Activated CD4-positive, alpha-beta T cell treated with anti-CD3 and anti-CD28 coated beads, Interleukin-2, amount 50 U/mL, for 16 hours (primary cell): Measurements from ENCODE around the gene ALCAM.

Source experiments
- DNase-seq: peaks from one replicate; pipeline ENCODE4 v3.0.0-alpha.2; 2020

The ALCAM gene

DNA sequence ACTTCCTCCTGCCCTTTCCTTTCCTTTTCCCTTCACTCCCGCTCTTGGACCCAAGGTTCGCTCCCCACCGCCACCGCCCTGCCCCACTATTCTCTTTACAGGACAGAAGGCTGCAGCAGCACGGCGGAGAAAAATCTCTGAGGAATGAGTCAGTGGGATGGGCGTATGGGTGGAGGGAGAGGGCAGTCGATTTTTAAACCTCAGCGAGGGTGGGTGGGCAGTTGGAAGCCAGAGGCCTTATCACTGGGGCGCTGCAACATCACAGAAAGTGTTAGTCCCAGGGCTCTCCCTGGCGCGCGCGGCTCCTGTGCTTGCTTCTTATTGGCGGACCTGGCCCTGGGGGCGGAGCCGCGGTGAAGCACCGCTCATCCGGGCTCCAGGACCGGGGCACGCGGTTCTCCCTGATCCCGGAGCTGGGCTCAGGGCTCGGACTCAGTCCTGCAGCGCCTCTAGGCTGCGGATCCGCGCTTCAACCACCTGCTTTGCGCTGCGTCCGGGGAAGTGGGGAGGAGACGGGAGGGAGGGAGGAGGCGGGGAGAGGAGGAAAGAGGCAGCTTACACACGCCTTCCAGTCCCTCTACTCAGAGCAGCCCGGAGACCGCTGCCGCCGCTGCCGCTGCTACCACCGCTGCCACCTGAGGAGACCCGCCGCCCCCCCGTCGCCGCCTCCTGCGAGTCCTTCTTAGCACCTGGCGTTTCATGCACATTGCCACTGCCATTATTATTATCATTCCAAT lies at the start of gene ALCAM:
Gene ALCAM, plus strand, starts transcription at position 584 of the 737 bp plus-strand sequence.
- DNase-seq: peak; percentile 88

- DNase-seq: no peak
Measured at GRCh38 chr3:105317841-105318240, 48.9 kb upstream of the ALCAM start.

DNA sequence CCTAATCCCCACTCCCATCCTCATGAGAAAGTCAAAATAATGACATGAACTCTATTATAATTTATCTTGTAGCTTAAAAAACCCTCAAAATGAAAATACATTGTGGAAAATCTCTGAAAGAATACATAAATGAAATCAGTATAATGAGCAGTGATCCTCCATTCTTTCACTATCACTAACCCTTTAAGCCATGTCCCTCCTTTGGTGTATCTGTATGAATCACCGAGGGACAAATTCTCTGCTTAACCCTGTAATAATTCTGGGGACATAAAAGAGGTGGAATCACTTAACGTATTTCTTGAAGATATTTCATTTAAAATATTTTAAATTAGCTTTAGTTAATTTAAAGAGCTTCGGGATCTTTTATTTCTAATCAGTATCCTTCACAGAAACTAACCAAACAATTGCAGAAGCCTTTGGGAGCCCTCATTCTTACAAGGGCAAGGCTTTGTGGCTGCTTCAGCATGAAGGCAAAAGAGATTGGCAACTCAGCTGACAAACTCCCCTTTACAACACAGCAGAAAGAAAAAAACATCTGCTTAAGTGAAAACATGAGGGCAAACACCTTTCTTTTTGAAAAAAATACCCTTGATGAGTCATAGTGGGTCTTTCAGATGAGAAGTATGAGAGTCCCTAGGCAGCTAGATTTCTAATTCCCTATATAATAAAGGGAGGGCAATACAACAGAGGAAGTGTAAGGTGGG lies 44.0 kb upstream of the ALCAM start:
- DNase-seq: peak; percentile 34

DNA sequence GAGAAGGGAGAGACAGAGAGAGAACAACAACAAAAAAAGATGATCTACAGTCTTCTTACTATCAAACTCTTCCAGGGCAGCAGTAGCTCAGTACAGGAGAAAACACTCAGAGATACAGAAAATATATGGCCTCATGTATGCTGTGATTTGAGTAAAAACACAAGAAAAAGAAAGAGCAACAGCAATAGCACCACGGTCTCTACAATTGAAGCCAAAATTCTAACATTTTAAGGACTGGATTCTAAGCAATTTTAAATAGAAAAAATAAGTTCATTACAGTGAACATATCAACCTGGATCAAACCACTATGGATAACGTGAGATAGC lies 43.5 kb upstream of the ALCAM start:
- DNase-seq: no peak

- no peak for DNase-seq
Measured at GRCh38 chr3:105324951-105325350, 41.8 kb upstream of the ALCAM start.

- DNase-seq: no peak
Measured at GRCh38 chr3:105327662-105328337, 38.9 kb upstream of the ALCAM start.

- no peak for DNase-seq
Measured at GRCh38 chr3:105328338-105328730, 38.4 kb upstream of the ALCAM start.

GRCh38 chr3:105332961-105333360 lies 33.7 kb upstream of the ALCAM start:
- DNase-seq: no peak

GRCh38 chr3:105334138-105334882 lies 32.4 kb upstream of the ALCAM start:
- DNase-seq: peak; percentile 46

GRCh38 chr3:105339946-105340345 lies 26.8 kb upstream of the ALCAM start:
- no peak for DNase-seq

DNA sequence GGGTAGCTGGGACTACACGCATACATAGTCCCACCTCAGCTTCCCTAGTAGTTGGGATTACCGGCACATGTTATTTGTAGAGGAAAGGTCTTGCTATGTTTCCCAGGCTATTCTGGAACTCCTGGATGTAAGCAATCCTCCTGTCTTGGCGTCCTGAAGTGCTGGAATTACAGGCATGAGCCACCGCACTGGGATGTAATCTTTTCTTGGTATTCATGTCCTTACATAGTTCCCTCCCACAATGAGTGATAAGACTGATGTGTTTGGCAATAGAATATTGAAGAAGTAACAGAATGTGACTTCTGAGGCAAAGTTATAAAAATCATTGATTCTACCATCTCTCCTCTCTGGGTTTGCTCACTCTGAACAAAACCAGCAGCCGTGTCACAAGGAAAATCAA lies 22.7 kb upstream of the ALCAM start:
- DNase-seq: no peak

- no peak for DNase-seq
Measured at GRCh38 chr3:105345156-105345555, 21.6 kb upstream of the ALCAM start.

- DNase-seq: no peak
Measured at GRCh38 chr3:105347625-105348302, 18.9 kb upstream of the ALCAM start.

DNA sequence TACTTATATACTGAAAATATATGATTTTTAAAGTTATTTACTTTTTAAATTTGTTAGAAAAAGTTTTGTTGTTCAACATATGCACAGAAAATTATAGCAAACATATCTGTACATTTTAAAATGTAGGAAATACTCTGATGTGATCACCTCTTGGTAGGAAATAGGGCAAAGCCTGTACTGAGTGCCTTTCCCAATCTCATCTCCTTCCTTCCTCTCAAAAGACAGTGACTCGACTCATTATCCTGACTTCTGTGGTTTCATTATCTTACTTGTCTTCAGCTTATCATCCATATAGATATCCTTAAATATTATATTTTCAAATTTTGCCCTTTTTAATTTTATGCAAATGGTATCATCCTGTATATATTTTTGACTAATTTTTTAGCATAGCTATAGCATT lies 18.4 kb upstream of the ALCAM start:
- no peak for DNase-seq

- no peak for DNase-seq
Measured at GRCh38 chr3:105349684-105350387, 16.9 kb upstream of the ALCAM start.

DNA sequence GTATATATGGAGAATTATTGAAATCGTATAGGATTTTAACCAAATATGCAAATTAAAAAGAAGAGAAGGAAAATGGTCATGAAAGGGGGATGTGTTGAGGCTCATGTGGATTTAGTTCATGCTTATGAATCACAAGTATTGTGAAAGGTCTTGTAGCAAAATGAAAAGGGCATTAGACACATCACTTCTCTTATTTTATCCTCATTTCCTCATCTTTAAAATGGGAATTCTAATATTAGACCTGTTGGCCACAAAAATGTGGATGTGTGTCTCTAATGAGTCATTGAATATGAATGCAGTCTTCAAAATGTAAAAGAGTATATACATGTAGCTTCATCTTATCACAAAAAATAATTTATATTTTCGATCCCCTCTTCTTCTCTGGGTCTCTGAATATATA lies 14.9 kb upstream of the ALCAM start:
- no peak for DNase-seq

DNA sequence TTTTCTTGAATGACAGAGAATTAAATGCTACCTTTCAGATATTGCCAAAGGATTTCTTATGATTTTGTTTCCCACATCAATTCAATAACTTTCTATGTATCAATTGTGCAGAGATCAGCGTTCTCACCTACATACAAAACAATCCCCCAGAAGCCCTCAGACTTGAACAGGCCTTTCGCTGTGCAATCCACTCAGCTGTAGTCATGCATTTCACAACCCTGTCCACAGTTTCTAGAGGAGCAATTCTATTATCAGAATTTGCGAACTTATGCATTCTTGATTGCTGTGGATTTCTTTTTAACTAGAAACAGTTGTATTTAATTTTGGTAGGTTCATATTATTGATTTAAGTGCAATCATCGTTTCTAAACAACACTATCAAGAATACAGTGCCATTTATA lies 13.7 kb upstream of the ALCAM start:
- no peak for DNase-seq

DNA sequence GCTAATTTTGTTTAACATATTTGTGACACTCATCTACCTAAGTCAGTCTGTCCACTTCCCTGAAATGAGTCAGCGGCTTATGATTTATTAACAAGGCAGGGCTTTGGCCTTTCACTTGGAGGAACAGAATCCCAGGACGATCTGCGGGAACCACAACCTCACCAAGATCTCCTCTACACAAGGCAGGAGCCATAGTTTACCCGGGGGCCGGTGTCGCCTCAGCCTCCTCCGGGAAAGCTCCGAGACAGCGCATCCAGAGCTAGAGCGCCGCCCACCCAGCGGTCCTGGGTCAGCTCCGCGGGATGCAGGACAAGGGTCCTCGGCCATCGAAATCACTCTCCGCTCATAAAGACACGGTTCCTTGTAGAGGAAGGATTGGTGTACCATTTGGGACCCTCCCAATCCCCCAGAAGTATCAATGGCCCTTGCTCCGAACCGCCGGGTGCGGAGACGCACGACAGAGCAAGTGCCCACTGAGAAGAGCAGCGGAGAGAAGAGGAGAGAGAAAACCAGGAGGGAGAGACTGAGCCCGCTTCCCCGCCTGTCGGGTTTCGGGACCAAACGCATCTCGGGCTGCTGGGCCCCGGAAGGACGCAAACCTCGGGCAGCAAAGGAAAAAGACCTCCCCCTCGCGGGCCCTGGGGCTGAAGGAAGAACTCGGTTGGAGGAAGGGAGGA lies 13.1 kb upstream of the ALCAM start:
- DNase-seq: no peak

- DNase-seq: no peak
Measured at GRCh38 chr3:105354429-105354828, 12.3 kb upstream of the ALCAM start.

- DNase-seq: no peak
Measured at GRCh38 chr3:105355408-105356061, 11.2 kb upstream of the ALCAM start.

- DNase-seq: no peak
Measured at GRCh38 chr3:105356396-105356795, 10.3 kb upstream of the ALCAM start.
